ENCODE measurements around the gene FNDC3B. TPM values are rescaled to one million over a fixed set of nuclear protein-coding genes. Genes with fewer than 3 reads are reported as not detected.

Gene FNDC3B
- total and polyA plus RNA-seq, 2 donors (not counting 3 experiments of a cell fraction or from before 2014, with no cell fraction given) = 91.6 to 295 TPM

DNA sequence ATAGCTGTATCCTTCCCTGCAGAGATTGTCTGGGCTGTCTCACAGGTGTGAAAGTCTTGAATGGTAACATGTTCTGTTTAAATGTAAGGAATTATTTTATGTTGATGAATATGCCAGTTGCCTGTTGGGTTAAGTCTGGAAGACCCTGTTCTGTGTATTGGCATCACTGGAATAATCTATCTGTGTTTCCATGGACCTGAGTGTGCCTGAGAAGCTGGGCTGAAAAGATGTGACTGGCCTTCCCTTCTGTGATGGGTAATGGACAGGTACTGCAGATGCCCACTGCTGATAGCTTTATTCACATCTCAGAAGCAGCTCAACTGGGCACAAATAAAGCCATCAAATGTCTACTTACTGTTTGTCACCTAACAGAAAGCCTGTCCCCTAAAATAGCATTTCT, 196.3 kb downstream of the FNDC3B start:
- CTCF ChIA-PET = interaction anchor here (1.3 to 1.5 kb wide), 3 partner anchors 10 to 49 kb away, joined by 3 read pairs; no protein-coding TSS in a partner anchor
- H3K4me3 ChIP-seq (replicated peaks in 1 of 3; ENCODE audit: insufficient read depth in 1 of 3, low read depth in 1 of 3, low read length in 3 of 3) = no peak overlapping the region
- peaks cover 3 to 7% of the 10 kb centered on the region in 2 experiments for H3K36me3 ChIP-seq (ENCODE audit: control insufficient read depth in 2 of 2, extremely low read depth in 1 of 2, insufficient read depth in 2 of 2, low read length in 2 of 2)
- H3K4me2 ChIP-seq (ENCODE audit: insufficient read depth, low read length) = no peak overlapping the region
- no peak overlapping the region for H2AFZ ChIP-seq (ENCODE audit: low read depth, low read length)
- H3K9me1 ChIP-seq (replicated peaks; ENCODE audit: control insufficient read depth, extremely low read depth, insufficient read depth, low read length) = no peaks in the 10 kb centered on the region
- peaks cover 10% of the 10 kb centered on the region for H4K20me1 ChIP-seq (replicated peaks; ENCODE audit: control insufficient read depth, extremely low read depth, insufficient read depth, low read length)
- FAIRE-seq (no peak), DNase-seq (ENCODE audit: low read depth, low spot score) (no peak)
- H3K79me2 ChIP-seq (ENCODE audit: control insufficient read depth, insufficient read depth, low read length) = peaks cover 67% of the 10 kb centered on the region
- BruUV-seq (replicated peaks) = no TSS peak
- no peaks in the 10 kb centered on the region for H3K9me3 ChIP-seq (replicated peaks; ENCODE audit: control insufficient read depth, insufficient read depth, low read length)
- intact Hi-C loops (cut with micrococcal nuclease) (no loop called here), dilution Hi-C loops (cut with MboI; ENCODE audit: extremely low pct_ligation_motif_present, low sequenced_read_pairs) (no loop called here)
- no peaks in the 10 kb centered on the region for H3K27me3 ChIP-seq (ENCODE audit: control insufficient read depth in 2 of 2, insufficient read depth in 2 of 2, low read length in 2 of 2)
- POLR2A ChIA-PET = no interaction called here
- H3K27ac ChIP-seq (ENCODE audit: insufficient read depth, low read depth, low read length) = no peak overlapping the region
- no peak for TF ChIP-seq POLR2AphosphoS5 (IDR thresholded peaks at IDR 0.05; ENCODE audit: insufficient read depth, low read depth, low read length)
- TF ChIP-seq, protein P1, sequence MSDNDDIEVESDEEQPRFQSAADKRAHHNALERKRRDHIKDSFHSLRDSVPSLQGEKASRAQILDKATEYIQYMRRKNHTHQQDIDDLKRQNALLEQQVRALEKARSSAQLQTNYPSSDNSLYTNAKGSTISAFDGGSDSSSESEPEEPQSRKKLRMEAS (IDR thresholded peaks at IDR 0.05; ENCODE audit: insufficient read depth, insufficient read length) = no peak
- no peak for TF ChIP-seq MYC (IDR thresholded peaks at IDR 0.05; ENCODE audit: low read depth, low read length)
- TF ChIP-seq, protein P2, sequence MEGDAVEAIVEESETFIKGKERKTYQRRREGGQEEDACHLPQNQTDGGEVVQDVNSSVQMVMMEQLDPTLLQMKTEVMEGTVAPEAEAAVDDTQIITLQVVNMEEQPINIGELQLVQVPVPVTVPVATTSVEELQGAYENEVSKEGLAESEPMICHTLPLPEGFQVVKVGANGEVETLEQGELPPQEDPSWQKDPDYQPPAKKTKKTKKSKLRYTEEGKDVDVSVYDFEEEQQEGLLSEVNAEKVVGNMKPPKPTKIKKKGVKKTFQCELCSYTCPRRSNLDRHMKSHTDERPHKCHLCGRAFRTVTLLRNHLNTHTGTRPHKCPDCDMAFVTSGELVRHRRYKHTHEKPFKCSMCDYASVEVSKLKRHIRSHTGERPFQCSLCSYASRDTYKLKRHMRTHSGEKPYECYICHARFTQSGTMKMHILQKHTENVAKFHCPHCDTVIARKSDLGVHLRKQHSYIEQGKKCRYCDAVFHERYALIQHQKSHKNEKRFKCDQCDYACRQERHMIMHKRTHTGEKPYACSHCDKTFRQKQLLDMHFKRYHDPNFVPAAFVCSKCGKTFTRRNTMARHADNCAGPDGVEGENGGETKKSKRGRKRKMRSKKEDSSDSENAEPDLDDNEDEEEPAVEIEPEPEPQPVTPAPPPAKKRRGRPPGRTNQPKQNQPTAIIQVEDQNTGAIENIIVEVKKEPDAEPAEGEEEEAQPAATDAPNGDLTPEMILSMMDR (IDR thresholded peaks at IDR 0.05; ENCODE audit: extremely low read depth in 1 of 2, insufficient read depth in 1 of 2, low read depth in 1 of 2, low read length in 2 of 2) = no peak
- no peak for TF ChIP-seq FOS (IDR thresholded peaks at IDR 0.05; ENCODE audit: borderline replicate concordance, insufficient read depth, low read length)
- no peak for TF ChIP-seq EZH2 (IDR thresholded peaks at IDR 0.05; ENCODE audit: borderline replicate concordance, low read depth, low read length, severe bottlenecking)
- no peak for TF ChIP-seq GATA2 (IDR thresholded peaks at IDR 0.05; ENCODE audit: insufficient read depth, insufficient read length, low read depth, low read length)
- no peak for TF ChIP-seq JUN (IDR thresholded peaks at IDR 0.05; ENCODE audit: borderline replicate concordance, insufficient read depth, insufficient read length, low read depth)
- TF ChIP-seq POLR2A (IDR thresholded peaks at IDR 0.05; ENCODE audit: low read depth, low read length) = no peak
- H3K9ac ChIP-seq (replicated peaks; ENCODE audit: extremely low read depth, insufficient read depth, low read length) = no peak overlapping the region
- no peaks in the 10 kb centered on the region for H3K4me1 ChIP-seq (ENCODE audit: control insufficient read depth, extremely low read depth, insufficient read depth, low read length)
